Esophagus muscularis mucosa (tissue), 4 donors: ENCODE measurements around the gene HERC2. TPM values are rescaled to one million over a fixed set of nuclear protein-coding genes. Genes with fewer than 3 reads are reported as not detected.

ENCODE experiments used
- DNase-seq: peaks from one replicate; pipeline ENCODE4 v3.0.0-alpha.2; 2017; ENCODE audit errors: extremely low spot score
- H3K27ac ChIP-seq, 4 donors: fragments of 200-600 bp; sonication (generic); replicated peaks in 1 of 4; 1 replicate in 3 of 4; 2 replicates in 1 of 4; pipeline ENCODE4 v1.5.1; 2016 to 2019; ENCODE audit warnings: mild to moderate bottlenecking in 1 of 4
- H3K27me3 ChIP-seq, 4 donors: fragments of 200-600 bp; sonication (generic); one replicate each; pipeline versions ENCODE4 v1.5.1 to v1.6.0; 2016 to 2019
- H3K36me3 ChIP-seq, 4 donors: fragments of 200-600 bp; sonication (generic); one replicate each; pipeline ENCODE4 v1.5.1; 2016 to 2019
- H3K4me1 ChIP-seq, 4 donors: fragments of 200-600 bp; sonication (generic); one replicate each; pipeline ENCODE4 v1.5.1; 2016 to 2019
- H3K4me3 ChIP-seq, 4 donors: fragments of 200-600 bp; sonication (generic); 1 replicate in 2 of 4; 2 replicates in 2 of 4; pipeline ENCODE4 v1.5.1; 2016 to 2019; ENCODE audit warnings: mild to moderate bottlenecking in 4 of 4, moderate library complexity in 1 of 4
- H3K9me3 ChIP-seq, 4 donors: fragments of 200-600 bp; sonication (generic); 1 replicate in 3 of 4; 2 replicates in 1 of 4; pipeline ENCODE4 v1.5.1; 2016 to 2019
- EP300 ChIP-seq: sonication (generic); formaldehyde crosslinking; IDR thresholded peaks from one replicate; pipeline ENCODE4 v1.6.1; 2017; ENCODE audit warnings: antibody characterized with exemption
- POLR2A ChIP-seq: fragments of 450-650 bp; IDR thresholded peaks from one replicate; pipeline ENCODE4 v1.6.1; 2017; ENCODE audit warnings: antibody characterized with exemption, moderate library complexity, mild to moderate bottlenecking, low read depth
- POLR2AphosphoS5 ChIP-seq, 2 donors: sonication (generic); formaldehyde crosslinking; IDR thresholded peaks; one replicate each; pipeline ENCODE4 v1.6.1; 2017; ENCODE audit warnings: antibody characterized with exemption in 2 of 2
- WGBS: methylation state at CpG from one replicate; pipeline ENCODE4 v1.1.5; 2018; 5-methylcytosine and 5-hydroxymethylcytosine counted together
- intact Hi-C: fragments of 100-400 bp; cut with DNase I; formaldehyde crosslinking; loops from one replicate; pipeline ENCODE4 v1.15.1; 2023
- total RNA-seq, 4 donors: library from RNA; depleted of rRNA; stranded (reverse); fragments of >200 nt; gene quantifications; one replicate each; pipeline versions ENCODE4 v1.1.0 to v1.2.1, GENCODE V29; 2016
- TF ChIP-seq, protein P1 (sequence below), 3 experiments: fragments of 200-600 bp in 2 of 3; fragments of 450-650 bp in 1 of 3; sonication (generic) in 2 of 3; IDR thresholded peaks; one replicate each; pipeline ENCODE4 v1.5.1; 2017 to 2019; ENCODE audit warnings: antibody characterized with exemption in 3 of 3, mild to moderate bottlenecking in 2 of 3, moderate library complexity in 1 of 3

HERC2 gene
- total RNA-seq, 4 donors from 2014 or later, result 57.0 to 96.3 (median 66.0) TPM

DNA sequence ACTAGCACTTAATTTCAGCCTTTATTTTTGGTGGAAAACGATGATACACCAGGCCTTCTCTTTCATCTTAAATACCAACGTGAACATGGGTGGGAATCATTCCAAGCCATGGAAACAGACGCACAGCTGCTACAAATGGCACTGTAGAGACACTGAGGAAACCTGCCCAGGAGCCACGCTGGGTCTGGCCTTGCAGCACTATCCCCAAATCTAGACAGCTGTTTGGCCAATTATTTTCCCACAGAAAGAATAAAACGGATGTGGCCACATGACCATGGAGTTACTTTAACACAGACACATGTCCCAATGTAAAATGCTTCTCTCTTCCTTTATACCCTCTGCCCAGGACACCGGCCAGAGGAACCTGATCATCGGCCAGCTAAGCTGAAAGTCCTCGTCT lies 139.2 kb downstream of the HERC2 start:
- H3K27me3 ChIP-seq, result no peaks in the 10 kb centered on the region
- DNase-seq, result no peak
- no peaks in the 10 kb centered on the region for H3K4me1 ChIP-seq
- H3K36me3 ChIP-seq, result peaks cover 25 to 94% (median 50%) of the 10 kb centered on the region in 4 donors
- intact Hi-C loops, result no loop called here
- no peak overlapping the region for H3K4me3 ChIP-seq
- TF ChIP-seq POLR2AphosphoS5 (IDR thresholded peaks at IDR 0.05) (no peak), POLR2A (no peak), EP300 (no peak)
- TF ChIP-seq, protein P1, sequence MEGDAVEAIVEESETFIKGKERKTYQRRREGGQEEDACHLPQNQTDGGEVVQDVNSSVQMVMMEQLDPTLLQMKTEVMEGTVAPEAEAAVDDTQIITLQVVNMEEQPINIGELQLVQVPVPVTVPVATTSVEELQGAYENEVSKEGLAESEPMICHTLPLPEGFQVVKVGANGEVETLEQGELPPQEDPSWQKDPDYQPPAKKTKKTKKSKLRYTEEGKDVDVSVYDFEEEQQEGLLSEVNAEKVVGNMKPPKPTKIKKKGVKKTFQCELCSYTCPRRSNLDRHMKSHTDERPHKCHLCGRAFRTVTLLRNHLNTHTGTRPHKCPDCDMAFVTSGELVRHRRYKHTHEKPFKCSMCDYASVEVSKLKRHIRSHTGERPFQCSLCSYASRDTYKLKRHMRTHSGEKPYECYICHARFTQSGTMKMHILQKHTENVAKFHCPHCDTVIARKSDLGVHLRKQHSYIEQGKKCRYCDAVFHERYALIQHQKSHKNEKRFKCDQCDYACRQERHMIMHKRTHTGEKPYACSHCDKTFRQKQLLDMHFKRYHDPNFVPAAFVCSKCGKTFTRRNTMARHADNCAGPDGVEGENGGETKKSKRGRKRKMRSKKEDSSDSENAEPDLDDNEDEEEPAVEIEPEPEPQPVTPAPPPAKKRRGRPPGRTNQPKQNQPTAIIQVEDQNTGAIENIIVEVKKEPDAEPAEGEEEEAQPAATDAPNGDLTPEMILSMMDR (IDR thresholded peaks at IDR 0.05), result no peak
- no peaks in the 10 kb centered on the region for H3K9me3 ChIP-seq
- no peak overlapping the region for H3K27ac ChIP-seq
- WGBS, result 84% methylated on average over 8 of the region's 8 CpGs

DNA sequence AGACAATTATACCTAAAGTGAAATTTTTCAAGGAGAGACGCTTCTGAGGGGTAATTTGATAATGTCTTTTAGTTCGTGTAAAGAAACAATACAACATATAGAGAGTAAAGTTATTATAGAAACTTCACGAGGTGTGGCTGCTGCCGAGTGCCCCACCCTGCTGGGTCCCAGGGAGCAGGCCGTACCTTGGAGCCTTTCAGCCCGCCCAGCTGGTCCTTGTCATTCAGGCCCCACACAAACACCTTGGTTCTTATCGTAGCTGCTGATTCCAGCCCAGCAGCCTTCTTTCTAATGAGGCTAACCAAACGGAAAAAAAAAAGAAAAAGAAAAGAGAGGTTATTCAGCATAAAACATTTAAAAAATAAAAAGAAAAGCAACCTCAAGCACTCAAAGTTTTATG lies 139.8 kb downstream of the HERC2 start:
- DNase-seq, result no peak
- no peak for TF ChIP-seq POLR2AphosphoS5 (IDR thresholded peaks at IDR 0.05)
- Histone ChIP-seq H3K4me1 (no peaks in the 10 kb centered on the region), H3K9me3 (no peaks in the 10 kb centered on the region), H3K27me3 (no peaks in the 10 kb centered on the region), H3K4me3 (no peak overlapping the region), H3K36me3 (peaks cover 23 to 89% (median 47%) of the 10 kb centered on the region in 4 donors), H3K27ac (no peak overlapping the region)
- WGBS, result 85% methylated on average over 8 of the region's 8 CpGs
- intact Hi-C loops, result no loop called here

DNA sequence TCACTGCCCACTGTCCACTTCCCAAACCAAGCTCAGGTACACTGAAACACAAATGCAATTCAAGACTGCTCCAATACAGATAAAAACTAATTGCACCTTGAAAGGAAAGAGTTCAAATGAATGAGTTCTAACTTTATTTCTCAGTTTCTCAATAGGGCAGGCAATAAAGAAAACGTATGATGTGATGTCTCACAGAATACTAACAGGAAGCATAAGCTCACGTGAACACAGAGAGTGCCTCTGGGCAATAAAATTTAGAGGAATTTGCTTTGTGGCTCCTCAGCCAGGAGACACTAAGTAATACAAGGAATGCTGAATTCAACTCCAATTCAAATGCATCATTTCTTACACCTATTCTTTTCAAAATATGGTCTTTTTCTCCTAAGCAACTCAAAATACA lies 140.6 kb downstream of the HERC2 start:
- WGBS, result 93% methylated on average over 2 of the region's 2 CpGs
- intact Hi-C loops, result no loop called here
- no peak overlapping the region for H3K4me3 ChIP-seq

DNA sequence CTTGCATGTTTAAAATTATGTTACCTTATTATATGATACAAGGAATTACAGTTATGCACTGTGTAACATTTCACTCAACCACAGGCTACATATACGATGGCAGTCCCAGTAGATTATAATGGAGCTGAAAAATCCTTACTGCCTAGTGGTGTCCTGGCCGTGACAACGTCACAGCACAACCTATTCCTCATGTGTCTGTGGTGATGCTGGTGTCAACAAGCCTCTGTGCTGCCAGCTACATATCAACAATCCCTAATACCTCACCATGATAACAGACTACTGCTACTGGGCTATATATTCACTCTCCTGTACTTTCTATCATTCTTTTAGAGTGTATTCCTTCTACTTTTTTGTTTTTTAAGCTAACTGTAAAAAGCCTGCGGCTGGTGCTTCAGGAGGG lies 142.7 kb downstream of the HERC2 start:
- 91% methylated on average over 4 of the region's 4 CpGs for WGBS
- Histone ChIP-seq H3K27ac (no peak overlapping the region), H3K27me3 (no peaks in the 10 kb centered on the region), H3K36me3 (peaks cover 10 to 90% (median 58%) of the 10 kb centered on the region in 4 donors), H3K9me3 (no peaks in the 10 kb centered on the region), H3K4me1 (no peaks in the 10 kb centered on the region), H3K4me3 (no peak overlapping the region)
- no peak for DNase-seq
- intact Hi-C loops, result no loop called here
- TF ChIP-seq, protein P1 (IDR thresholded peaks at IDR 0.05), result no peak
- TF ChIP-seq EP300 (no peak), POLR2AphosphoS5 (IDR thresholded peaks at IDR 0.05) (no peak)

More for the DNA sequence above, 140.6 kb downstream of the HERC2 start:
- Histone ChIP-seq H3K9me3 (no peaks in the 10 kb centered on the region), H3K4me1 (no peaks in the 10 kb centered on the region), H3K36me3 (peaks cover 18 to 88% (median 53%) of the 10 kb centered on the region in 4 donors), H3K27ac (no peak overlapping the region), H3K27me3 (no peaks in the 10 kb centered on the region)
- DNase-seq, result no peak
- TF ChIP-seq EP300, result no peak
- no peak for TF ChIP-seq POLR2A
- TF ChIP-seq, protein P1 (IDR thresholded peaks at IDR 0.05), result no peak
- no peak for TF ChIP-seq POLR2AphosphoS5 (IDR thresholded peaks at IDR 0.05)

DNA sequence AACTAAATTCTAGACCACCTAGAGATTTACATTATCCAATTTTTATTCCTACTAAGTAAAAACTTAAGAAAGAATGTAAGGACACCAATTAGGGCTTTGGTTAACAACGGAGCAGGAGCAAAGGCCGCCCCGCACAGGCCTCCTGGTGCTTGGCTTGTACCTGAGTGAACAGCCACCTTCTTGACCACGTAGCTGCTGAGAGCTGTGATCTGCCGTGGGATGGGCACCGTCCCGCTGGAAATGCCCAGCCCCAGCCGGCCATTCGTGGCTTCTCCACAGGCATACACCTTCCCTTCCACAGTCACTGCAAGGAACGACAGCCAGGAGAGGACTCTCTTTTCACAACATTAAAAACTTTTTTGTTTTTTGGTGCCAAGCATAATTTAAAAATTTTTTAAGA lies 143.3 kb downstream of the HERC2 start:
- H3K27me3 ChIP-seq, result no peaks in the 10 kb centered on the region
- TF ChIP-seq POLR2A, result no peak
- H3K27ac ChIP-seq, result no peak overlapping the region
- no peaks in the 10 kb centered on the region for H3K9me3 ChIP-seq
- H3K36me3 ChIP-seq, result peaks cover 10 to 90% (median 58%) of the 10 kb centered on the region in 4 donors
- H3K4me3 ChIP-seq, result no peak overlapping the region
- WGBS, result 96% methylated on average over 10 of the region's 10 CpGs
- no peaks in the 10 kb centered on the region for H3K4me1 ChIP-seq
- intact Hi-C loops, result no loop called here
- DNase-seq, result no peak

DNA sequence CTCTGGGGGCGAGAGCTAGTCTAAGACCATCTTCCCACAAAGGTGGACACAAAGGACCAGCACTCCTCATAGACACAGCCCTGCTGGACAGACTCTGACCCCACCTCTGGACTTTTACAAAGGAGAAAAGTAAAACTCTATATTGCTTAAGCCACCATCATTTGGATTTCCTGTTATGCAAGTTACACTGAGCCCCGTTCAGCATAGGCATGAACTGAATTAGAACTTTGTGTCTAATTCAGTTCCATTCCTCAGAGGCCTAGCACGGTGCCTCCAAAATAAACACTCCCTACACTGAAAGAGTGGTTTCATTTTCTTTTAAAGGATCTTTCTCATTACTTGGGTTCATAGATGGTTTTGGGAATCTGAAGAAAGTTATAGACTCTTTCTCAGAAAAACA lies 143.7 kb downstream of the HERC2 start:
- Histone ChIP-seq H3K4me1 (no peaks in the 10 kb centered on the region), H3K4me3 (no peak overlapping the region), H3K9me3 (no peaks in the 10 kb centered on the region), H3K27ac (no peak overlapping the region), H3K27me3 (no peaks in the 10 kb centered on the region), H3K36me3 (peaks cover 10 to 90% (median 63%) of the 10 kb centered on the region in 4 donors)
- intact Hi-C loops, result no loop called here
- 43% methylated on average over 2 of the region's 3 CpGs for WGBS
- DNase-seq, result no peak
- TF ChIP-seq POLR2AphosphoS5 (IDR thresholded peaks at IDR 0.05) (no peak), POLR2A (no peak), EP300 (no peak)
- TF ChIP-seq, protein P1 (IDR thresholded peaks at IDR 0.05), result no peak
